Astrocyte (in vitro differentiated cells and primary cell): ENCODE data around the gene ENTR1. TPM values are rescaled to one million over a fixed set of nuclear protein-coding genes. Genes with fewer than 3 reads are reported as not detected.

Source experiments
- DNase-seq: peaks from one replicate; pipeline ENCODE4 v3.0.0-alpha.2; 2010; ENCODE audit warnings: low read depth
- FAIRE-seq: peaks from 2 replicates; lab custom pipeline; 2011; peaks lifted over from hg19 to GRCh38; lab: Jason Lieb, UNC
- H2AFZ ChIP-seq: 2 replicates; pipeline ENCODE4 v1.6.0; 2012; ENCODE audit warnings: low read depth, low read length, inconsistent platforms
- H3K27ac ChIP-seq: 2 replicates; pipeline ENCODE4 v1.5.1; 2011; ENCODE audit warnings: low read depth, low read length, inconsistent platforms
- H3K27me3 ChIP-seq: 2 replicates; pipeline ENCODE4 v1.6.0; 2011; ENCODE audit warnings: low read length, inconsistent platforms; ENCODE audit not compliant: insufficient read depth
- H3K36me3 ChIP-seq: 2 replicates; pipeline ENCODE4 v1.5.1; 2011; ENCODE audit warnings: low read length, inconsistent platforms; ENCODE audit not compliant: insufficient read depth
- H3K4me1 ChIP-seq: 2 replicates; pipeline ENCODE4 v1.5.1; 2011; ENCODE audit warnings: low read length, inconsistent platforms; ENCODE audit not compliant: insufficient read depth
- H3K4me2 ChIP-seq: 2 replicates; pipeline ENCODE4 v1.6.0; 2012; ENCODE audit warnings: low read length, inconsistent platforms
- H3K4me3 ChIP-seq: 2 replicates; pipeline ENCODE4 v1.5.1; 2011; ENCODE audit warnings: low read depth, mild to moderate bottlenecking, low read length, inconsistent platforms; ENCODE audit not compliant: insufficient read depth
- H3K79me2 ChIP-seq: 2 replicates; pipeline ENCODE4 v1.6.0; 2012; ENCODE audit warnings: mild to moderate bottlenecking, low read length, inconsistent platforms; ENCODE audit not compliant: insufficient read depth
- H3K9ac ChIP-seq: 2 replicates; pipeline ENCODE4 v1.6.0; 2012; ENCODE audit warnings: mild to moderate bottlenecking, low read length, inconsistent platforms
- H3K9me3 ChIP-seq: 2 replicates; pipeline ENCODE4 v1.5.1; 2012; ENCODE audit warnings: low read depth, mild to moderate bottlenecking, low read length, inconsistent platforms; ENCODE audit not compliant: insufficient read depth
- H4K20me1 ChIP-seq: 2 replicates; pipeline ENCODE4 v1.6.0; 2012; ENCODE audit warnings: low read length, inconsistent platforms; ENCODE audit not compliant: insufficient read depth
- H3K27ac Mint-ChIP-seq: one replicate; pipeline ENCODE4 v1.8.0; 2021; ENCODE audit warnings: mild to moderate bottlenecking, mixed read lengths; ENCODE audit not compliant: unreplicated experiment
- H3K27me3 Mint-ChIP-seq: one replicate; pipeline ENCODE4 v1.8.0; 2021; ENCODE audit warnings: low read depth, mixed read lengths; ENCODE audit not compliant: unreplicated experiment
- H3K36me3 Mint-ChIP-seq: one replicate; pipeline ENCODE4 v1.8.0; 2021; ENCODE audit warnings: low read depth, mixed read lengths; ENCODE audit not compliant: unreplicated experiment
- H3K4me1 Mint-ChIP-seq: one replicate; pipeline ENCODE4 v1.8.0; 2021; ENCODE audit warnings: low read depth, mixed read lengths; ENCODE audit not compliant: unreplicated experiment
- H3K4me3 Mint-ChIP-seq: one replicate; pipeline ENCODE4 v1.8.0; 2021; ENCODE audit warnings: mild to moderate bottlenecking, moderate library complexity, mixed read lengths; ENCODE audit not compliant: unreplicated experiment
- H3K9me3 Mint-ChIP-seq: one replicate; pipeline ENCODE4 v1.8.0; 2021; ENCODE audit warnings: mild to moderate bottlenecking, mixed read lengths; ENCODE audit not compliant: unreplicated experiment
- CTCF ChIP-seq: IDR thresholded peaks from 2 replicates; pipeline ENCODE4 v1.5.1; 2011; ENCODE audit warnings: low read depth, mild to moderate bottlenecking, inconsistent platforms, low read length, moderate library complexity; ENCODE audit not compliant: insufficient read depth
- EZH2 ChIP-seq: IDR thresholded peaks from 2 replicates; pipeline ENCODE4 v1.6.1; 2012; ENCODE audit warnings: mild to moderate bottlenecking, low read length, inconsistent platforms; ENCODE audit not compliant: insufficient read depth
- total RNA-seq: library from RNA; stranded (reverse); gene quantifications from 2 replicates; pipeline ENCODE4 v1.2.1, GENCODE V29; 2021

Gene ENTR1
- total RNA-seq, 1 donor from 2014 or later, result 71.7 TPM

- Histone ChIP-seq H3K4me2 (no peak overlapping the region), H3K36me3 (peaks cover 32% of the 10 kb centered on the region), H3K4me1 (no peaks in the 10 kb centered on the region), H3K9me3 (no peaks in the 10 kb centered on the region), H2AFZ (no peak overlapping the region), H3K27me3 (no peaks in the 10 kb centered on the region), H3K27ac (no peak overlapping the region), H4K20me1 (peaks cover 31% of the 10 kb centered on the region), H3K4me3 (no peak overlapping the region), H3K79me2 (no peaks in the 10 kb centered on the region), H3K9ac (no peak overlapping the region)
- TF ChIP-seq CTCF (no peak), EZH2 (no peak)
- peaks cover 29% of the 10 kb centered on the region for H3K36me3 Mint-ChIP-seq
- FAIRE-seq, result no peak
- no peak overlapping the region for H3K4me3 Mint-ChIP-seq
- H3K4me1 Mint-ChIP-seq, result no peaks in the 10 kb centered on the region
- H3K27me3 Mint-ChIP-seq, result no peaks in the 10 kb centered on the region
- H3K27ac Mint-ChIP-seq, result no peak overlapping the region
- H3K9me3 Mint-ChIP-seq, result no peaks in the 10 kb centered on the region
- DNase-seq, result no peak
Measured at GRCh38 chr9:136389396-136389795, 21.0 kb downstream of the ENTR1 start.

- Histone ChIP-seq H3K27me3 (no peaks in the 10 kb centered on the region), H3K4me3 (no peak overlapping the region), H3K4me1 (no peaks in the 10 kb centered on the region)
Measured at GRCh38 chr9:136387217-136387616, 23.2 kb downstream of the ENTR1 start.

More at GRCh38 chr9:136387217-136387616, 23.2 kb downstream of the ENTR1 start:
- Mint-ChIP-seq H3K4me3 (no peak overlapping the region), H3K4me1 (no peaks in the 10 kb centered on the region), H3K27ac (no peak overlapping the region), H3K9me3 (no peaks in the 10 kb centered on the region), H3K36me3 (peaks cover 35% of the 10 kb centered on the region), H3K27me3 (no peaks in the 10 kb centered on the region)
- no peak for FAIRE-seq
- no peak for DNase-seq
- no peak overlapping the region for H3K27ac ChIP-seq
- H3K4me2 ChIP-seq, result no peak overlapping the region
- no peaks in the 10 kb centered on the region for H3K79me2 ChIP-seq
- no peak overlapping the region for H3K9ac ChIP-seq
- H2AFZ ChIP-seq, result no peak overlapping the region
- TF ChIP-seq EZH2 (no peak), CTCF (no peak)
- H3K9me3 ChIP-seq, result no peaks in the 10 kb centered on the region
- peaks cover 37% of the 10 kb centered on the region for H3K36me3 ChIP-seq
- H4K20me1 ChIP-seq, result peaks cover 27% of the 10 kb centered on the region
